HCT116 (cell line): ENCODE measurements around the gene COX10. TPM values are rescaled to one million over a fixed set of nuclear protein-coding genes. Genes with fewer than 3 reads are reported as not detected.

Source experiments
- ATAC-seq: fragments of 200-7000 bp; cut with Tn5 transposase; 2 replicates; pipeline ENCODE4 v1.9.1; 2020; ENCODE audit warnings: mild to moderate bottlenecking, moderate library complexity
- BruUV-seq: library from RNA; stranded (reverse); fragments of 400-500 nt; replicated peaks from 2 replicates; lab custom pipeline; 2021; lab: Mats Ljungman, UMichigan
- CTCF ChIA-PET: fragments of 300-600 bp; sonication (Branson Sonifier 250); formaldehyde crosslinking; loops from one replicate; lab custom pipeline; 2021; ENCODE audit warnings: antibody characterized with exemption; lab: Charles Lee
- POLR2A ChIA-PET: fragments of 300-600, 350-600 bp; sonication (Branson Sonifier 250); formaldehyde crosslinking; loops from one replicate; lab custom pipeline; 2021; ENCODE audit warnings: antibody characterized with exemption; lab: Charles Lee
- RAD21 ChIA-PET, 2 experiments: fragments of 300-600 bp; sonication (Branson Sonifier 250); formaldehyde crosslinking; loops; one replicate each; lab custom pipeline; 2023; ENCODE audit warnings: low total read pairs in 2 of 2; ENCODE audit not compliant: uncharacterized antibody in 2 of 2, unreplicated experiment in 2 of 2, low non-redundant PET in 1 of 2; lab: Charles Lee
- DNase-seq: peaks from one replicate; pipeline ENCODE4 v3.0.0-alpha.2; 2010; ENCODE audit warnings: low read depth, low spot score
- H2AFZ ChIP-seq: fragments of 200-600 bp; shearing (Covaris generic), sonication (generic); 2 replicates; pipeline ENCODE4 v1.6.1; 2017; ENCODE audit warnings: low read depth, mixed run types, mixed read lengths, antibody characterized with exemption, low read length; ENCODE audit not compliant: poor library complexity, severe bottlenecking
- H3K27ac ChIP-seq: 2 replicates; pipeline ENCODE4 v1.5.1; 2012; ENCODE audit warnings: low read depth, low read length
- H3K27me3 ChIP-seq: fragments of 200-600 bp; sonication (generic); 2 replicates; pipeline ENCODE4 v1.6.1; 2016; ENCODE audit warnings: mixed run types, low read length, mixed read lengths; ENCODE audit not compliant: insufficient read depth
- H3K36me3 ChIP-seq, 2 experiments: fragments of 200-500 bp in 1 of 2; fragments of 200-600 bp in 1 of 2; sonication (Bioruptor generic) in 1 of 2; sonication (generic) in 1 of 2; 2 replicates each; pipeline versions ENCODE4 v1.5.1 to v1.6.1; 2014 to 2016; ENCODE audit warnings: low read length in 2 of 2, inconsistent platforms in 1 of 2, mixed read lengths in 1 of 2, mixed run types in 1 of 2; ENCODE audit not compliant: insufficient read depth in 2 of 2, control insufficient read depth in 1 of 2
- H3K4me1 ChIP-seq, 2 experiments: fragments of 200-600 bp in 1 of 2; sonication (generic) in 1 of 2; 2 replicates each; pipeline versions ENCODE4 v1.5.1 to v1.6.1; 2012 to 2017; ENCODE audit warnings: low read length in 2 of 2, inconsistent platforms in 1 of 2, mild to moderate bottlenecking in 1 of 2, mixed read lengths in 1 of 2, mixed run types in 1 of 2, moderate library complexity in 1 of 2; ENCODE audit not compliant: insufficient read depth in 2 of 2, control insufficient read depth in 1 of 2
- H3K4me2 ChIP-seq: fragments of 200-600 bp; sonication (generic); 2 replicates; pipeline ENCODE4 v1.6.1; 2017; ENCODE audit warnings: mixed run types, low read length, mixed read lengths
- H3K4me3 ChIP-seq, 2 experiments: fragments of 200-600 bp in 1 of 2; sonication (generic) in 1 of 2; replicated peaks in 1 of 2; 2 replicates each; pipeline ENCODE4 v1.5.1; 2011 to 2016; ENCODE audit warnings: low read length in 2 of 2, control low read depth in 1 of 2, low read depth in 1 of 2, mild to moderate bottlenecking in 1 of 2, mixed read lengths in 1 of 2, mixed run types in 1 of 2
- H3K79me2 ChIP-seq: fragments of 200-600 bp; sonication (generic); 2 replicates; pipeline ENCODE4 v1.6.1; 2017; ENCODE audit warnings: mild to moderate bottlenecking, mixed run types, low read length, moderate library complexity, mixed read lengths; ENCODE audit not compliant: insufficient read depth
- H3K9ac ChIP-seq: fragments of 200-600 bp; sonication (generic); 2 replicates; pipeline ENCODE4 v1.6.1; 2016; ENCODE audit warnings: low read length, mixed read lengths
- H3K9me2 ChIP-seq: fragments of 200-600 bp; sonication (generic), shearing (Covaris generic); 2 replicates; pipeline ENCODE4 v1.6.1; 2017; ENCODE audit warnings: mixed run types, mild to moderate bottlenecking, moderate library complexity; ENCODE audit not compliant: insufficient read depth
- H3K9me3 ChIP-seq, 2 experiments: fragments of 200-500 bp in 1 of 2; fragments of 200-600 bp in 1 of 2; sonication (Bioruptor generic) in 1 of 2; sonication (generic) in 1 of 2; 2 replicates each; pipeline ENCODE4 v1.6.1; 2014 to 2017; ENCODE audit warnings: low read length in 2 of 2, mixed read lengths in 2 of 2, inconsistent platforms in 1 of 2, low read depth in 1 of 2, mild to moderate bottlenecking in 1 of 2, mixed run types in 1 of 2, moderate library complexity in 1 of 2; ENCODE audit not compliant: control insufficient read depth in 1 of 2, insufficient read depth in 1 of 2
- H4K20me1 ChIP-seq: fragments of 200-600 bp; sonication (generic), shearing (Covaris generic); 2 replicates; pipeline ENCODE4 v1.6.1; 2017; ENCODE audit warnings: mixed run types, mild to moderate bottlenecking, moderate library complexity; ENCODE audit not compliant: insufficient read depth
- CBX3 ChIP-seq: IDR thresholded peaks from 2 replicates; pipeline ENCODE4 v1.6.1; 2012; ENCODE audit warnings: low read depth
- EGR1 ChIP-seq: IDR thresholded peaks from 2 replicates; pipeline ENCODE4 v1.6.1; 2012; ENCODE audit warnings: low read depth
- ELF1 ChIP-seq: IDR thresholded peaks from 2 replicates; pipeline ENCODE4 v1.6.1; 2012; ENCODE audit warnings: low read depth, borderline replicate concordance
- EZH2 ChIP-seq: fragments of 200-600 bp; sonication (generic); IDR thresholded peaks from 2 replicates; pipeline ENCODE4 v1.6.1; 2017; ENCODE audit warnings: antibody characterized with exemption, mixed run types
- EZH2phosphoT487 ChIP-seq: fragments of 200-600 bp; IDR thresholded peaks from 2 replicates; pipeline ENCODE4 v1.6.1; 2018; ENCODE audit warnings: antibody characterized with exemption, borderline replicate concordance
- POLR2A ChIP-seq: IDR thresholded peaks from 2 replicates; pipeline ENCODE4 v1.7.0; 2011; ENCODE audit warnings: borderline replicate concordance; ENCODE audit not compliant: insufficient read depth, insufficient read length; ENCODE audit errors: extremely low read depth
- POLR2AphosphoS5 ChIP-seq: IDR thresholded peaks from 2 replicates; pipeline ENCODE4 v1.6.1; 2011; ENCODE audit warnings: mild to moderate bottlenecking, low read depth, low read length, moderate library complexity
- YY1 ChIP-seq: IDR thresholded peaks from 2 replicates; pipeline ENCODE4 v1.6.1; 2011; ENCODE audit warnings: low read length, low read depth, moderate library complexity, mild to moderate bottlenecking; ENCODE audit not compliant: insufficient replicate concordance; ENCODE audit errors: extremely low read depth
- ZFX ChIP-seq: fragments of 450-650 bp; IDR thresholded peaks from 2 replicates; pipeline ENCODE4 v1.6.1; 2017
- intact Hi-C: fragments of 100-400 bp; cut with micrococcal nuclease; formaldehyde crosslinking; loops from 2 replicates; pipeline ENCODE4 v1.10.0; 2022
- total RNA-seq: library from RNA; stranded (reverse); gene quantifications from one replicate; pipeline ENCODE4 v1.2.1, GENCODE V29; 2021; ENCODE audit not compliant: unreplicated experiment
- TF ChIP-seq, protein P1 (sequence below): IDR thresholded peaks from 2 replicates; pipeline ENCODE4 v1.6.1; 2012
- TF ChIP-seq, protein P2 (sequence below): IDR thresholded peaks from 2 replicates; pipeline ENCODE4 v1.6.1; 2011; ENCODE audit warnings: mild to moderate bottlenecking, low read length, moderate library complexity; ENCODE audit not compliant: insufficient replicate concordance; ENCODE audit errors: extremely low read depth

The COX10 gene
- total RNA-seq, 1 experiment from 2014 or later = 22.4 TPM

DNA sequence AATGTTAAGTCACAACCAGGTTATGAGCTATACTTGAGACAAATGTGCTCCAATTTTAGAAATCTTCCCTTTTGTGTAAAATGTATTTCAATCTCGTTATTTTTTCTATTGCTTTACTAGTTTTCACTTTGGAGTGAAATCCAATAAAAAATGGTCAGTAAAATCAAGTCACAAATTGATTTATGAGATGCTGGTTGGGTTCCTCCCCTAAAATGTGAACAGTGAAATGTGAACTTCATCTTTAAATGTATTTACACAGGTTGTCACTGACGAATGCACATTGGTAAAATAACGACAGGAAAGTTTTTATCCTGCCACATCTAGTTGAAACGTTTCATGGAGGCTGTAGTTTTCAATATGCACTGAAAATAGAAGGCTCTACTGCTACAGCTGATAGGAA, 55.5 kb downstream of the COX10 start:
- BruUV-seq = no TSS peak
- no peaks in the 10 kb centered on the region for H3K27me3 ChIP-seq
- ChIA-PET CTCF (no interaction called here), POLR2A (no interaction called here), RAD21 (no interaction called here)
- intact Hi-C loops = no loop called here
- no peak for DNase-seq
- H4K20me1 ChIP-seq = peaks cover 9% of the 10 kb centered on the region; the same call in 1 of the 2 replicates
- H3K4me2 ChIP-seq = no peak overlapping the region
- ATAC-seq = no peak
- no peaks in the 10 kb centered on the region for H3K9me2 ChIP-seq
- H2AFZ ChIP-seq = no peak overlapping the region
- peaks cover 44% of the 10 kb centered on the region for H3K79me2 ChIP-seq
- no peak overlapping the region for H3K4me3 ChIP-seq
- H3K27ac ChIP-seq = no peak overlapping the region
- H3K36me3 ChIP-seq = no peaks in the 10 kb centered on the region
- no peak overlapping the region for H3K9ac ChIP-seq
- no peaks in the 10 kb centered on the region for H3K9me3 ChIP-seq
- no peaks in the 10 kb centered on the region for H3K4me1 ChIP-seq
- TF ChIP-seq ZFX = no peak
- TF ChIP-seq EZH2 = no peak
- no peak for TF ChIP-seq EGR1
- TF ChIP-seq, protein P1, sequence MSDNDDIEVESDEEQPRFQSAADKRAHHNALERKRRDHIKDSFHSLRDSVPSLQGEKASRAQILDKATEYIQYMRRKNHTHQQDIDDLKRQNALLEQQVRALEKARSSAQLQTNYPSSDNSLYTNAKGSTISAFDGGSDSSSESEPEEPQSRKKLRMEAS = no peak
- no peak for TF ChIP-seq CBX3
- TF ChIP-seq POLR2AphosphoS5 = no peak
- TF ChIP-seq ELF1 = no peak
- no peak for TF ChIP-seq YY1
- no peak for TF ChIP-seq POLR2A
- no peak for TF ChIP-seq EZH2phosphoT487
- TF ChIP-seq, protein P2, sequence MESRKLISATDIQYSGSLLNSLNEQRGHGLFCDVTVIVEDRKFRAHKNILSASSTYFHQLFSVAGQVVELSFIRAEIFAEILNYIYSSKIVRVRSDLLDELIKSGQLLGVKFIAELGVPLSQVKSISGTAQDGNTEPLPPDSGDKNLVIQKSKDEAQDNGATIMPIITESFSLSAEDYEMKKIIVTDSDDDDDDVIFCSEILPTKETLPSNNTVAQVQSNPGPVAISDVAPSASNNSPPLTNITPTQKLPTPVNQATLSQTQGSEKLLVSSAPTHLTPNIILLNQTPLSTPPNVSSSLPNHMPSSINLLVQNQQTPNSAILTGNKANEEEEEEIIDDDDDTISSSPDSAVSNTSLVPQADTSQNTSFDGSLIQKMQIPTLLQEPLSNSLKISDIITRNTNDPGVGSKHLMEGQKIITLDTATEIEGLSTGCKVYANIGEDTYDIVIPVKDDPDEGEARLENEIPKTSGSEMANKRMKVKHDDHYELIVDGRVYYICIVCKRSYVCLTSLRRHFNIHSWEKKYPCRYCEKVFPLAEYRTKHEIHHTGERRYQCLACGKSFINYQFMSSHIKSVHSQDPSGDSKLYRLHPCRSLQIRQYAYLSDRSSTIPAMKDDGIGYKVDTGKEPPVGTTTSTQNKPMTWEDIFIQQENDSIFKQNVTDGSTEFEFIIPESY = no peak
